CD4-positive, alpha-beta memory T cell (primary cell): ENCODE measurements around the gene SP7. TPM values are rescaled to one million over a fixed set of nuclear protein-coding genes. Genes with fewer than 3 reads are reported as not detected.
A peak's percentile ranks its signal among the peaks of the same experiment; 100 is the strongest.

ENCODE experiments used
- CTCF ChIA-PET: fragments of 350-600 bp; sonication (Branson Sonifier 250); formaldehyde crosslinking; loops from one replicate; lab custom pipeline; 2021; ENCODE audit warnings: inconsistent platforms; ENCODE audit not compliant: partially characterized antibody; lab: Charles Lee
- POLR2A ChIA-PET: fragments of 350-600 bp; sonication (Branson Sonifier 250); formaldehyde crosslinking; loops from one replicate; lab custom pipeline; 2021; ENCODE audit not compliant: partially characterized antibody; lab: Charles Lee
- DNase-seq, 5 donors: peaks; one replicate each; pipeline versions ENCODE4 v3.0.0 to v3.0.0-alpha.2; 2020 to 2022; ENCODE audit warnings: mixed read lengths in 1 of 5
- H3K27ac ChIP-seq: one replicate; pipeline ENCODE4 v1.7.0; 2013; ENCODE audit warnings: low read depth, low read length
- H3K27me3 ChIP-seq: 2 replicates; pipeline ENCODE4 v1.7.0; 2013; ENCODE audit warnings: mild to moderate bottlenecking, low read length, moderate library complexity; ENCODE audit not compliant: insufficient read depth
- H3K36me3 ChIP-seq: 2 replicates; pipeline ENCODE4 v1.7.0; 2013; ENCODE audit warnings: mild to moderate bottlenecking, low read length, moderate library complexity; ENCODE audit not compliant: insufficient read depth
- H3K4me1 ChIP-seq: 2 replicates; pipeline ENCODE4 v1.7.0; 2013; ENCODE audit warnings: mild to moderate bottlenecking, low read length, moderate library complexity; ENCODE audit not compliant: insufficient read depth
- H3K4me3 ChIP-seq, 2 donors: one replicate each; pipeline ENCODE4 v1.7.0; 2013; ENCODE audit warnings: low read length in 2 of 2, mild to moderate bottlenecking in 1 of 2
- H3K9me3 ChIP-seq, 2 donors: one replicate each; pipeline ENCODE4 v1.7.0; 2013; ENCODE audit warnings: low read length in 2 of 2, control low read depth in 1 of 2; ENCODE audit not compliant: control insufficient read depth in 1 of 2
- H3K27ac Mint-ChIP-seq, 7 donors: one replicate each; pipeline ENCODE4 v1.8.0; 2020 to 2021; ENCODE audit warnings: mixed read lengths in 7 of 7, mild to moderate bottlenecking in 6 of 7, inconsistent platforms in 3 of 7, moderate library complexity in 3 of 7
- H3K27me3 Mint-ChIP-seq, 2 donors: one replicate each; pipeline ENCODE4 v1.8.0; 2020 to 2021; ENCODE audit warnings: mixed read lengths in 2 of 2
- H3K36me3 Mint-ChIP-seq, 2 donors: one replicate each; pipeline ENCODE4 v1.8.0; 2020 to 2021; ENCODE audit warnings: mixed read lengths in 2 of 2, inconsistent platforms in 1 of 2, mild to moderate bottlenecking in 1 of 2
- H3K4me1 Mint-ChIP-seq, 4 donors: one replicate each; pipeline ENCODE4 v1.8.0; 2020 to 2021; ENCODE audit warnings: mixed read lengths in 4 of 4, mild to moderate bottlenecking in 1 of 4
- H3K4me3 Mint-ChIP-seq, 8 donors: one replicate each; pipeline ENCODE4 v1.8.0; 2020 to 2021; ENCODE audit warnings: mixed read lengths in 8 of 8, mild to moderate bottlenecking in 7 of 8, moderate library complexity in 6 of 8, inconsistent platforms in 3 of 8
- H3K9me3 Mint-ChIP-seq, 8 donors: one replicate each; pipeline ENCODE4 v1.8.0; 2020 to 2021; ENCODE audit warnings: mixed read lengths in 8 of 8, mild to moderate bottlenecking in 5 of 8, inconsistent platforms in 3 of 8, moderate library complexity in 1 of 8
- intact Hi-C: fragments of 100-400 bp; cut with micrococcal nuclease; formaldehyde crosslinking; loops from one replicate; pipeline ENCODE4 v1.15.1; 2023
- polyA plus RNA-seq, 2 donors: library from polyadenylated mRNA; unstranded; fragments of 300-500 nt; fragmentation: Illumina TruSeq; gene quantifications; one replicate each; pipeline ENCODE4 v1.2.3, GENCODE V29; 2021
- total RNA-seq, 2 experiments: library from RNA; stranded (reverse); gene quantifications; one replicate each; pipeline ENCODE4 v1.2.3, GENCODE V29; 2021

The SP7 gene
- total RNA-seq, result not detected
- polyA plus RNA-seq, result not detected

- H3K9me3 ChIP-seq, result no peaks in the 10 kb centered on the region
- no peak for DNase-seq
- Mint-ChIP-seq H3K9me3 (peaks cover 0 to 1% (median 0%) of the 10 kb centered on the region in 8 donors), H3K4me3 (peak within 1 kb of the TSS in 1 of 8 donors; percentile 6), H3K27ac (peak within 1 kb of the TSS in 1 of 7 donors; percentile 11), H3K4me1 (peaks cover 0 to 7% (median 2%) of the 10 kb centered on the region in 4 donors), H3K27me3 (peaks cover 21 to 52% of the 10 kb centered on the region in 2 donors), H3K36me3 (no peaks in the 10 kb centered on the region)
- H3K36me3 ChIP-seq, result no peaks in the 10 kb centered on the region
- no peaks in the 10 kb centered on the region for H3K4me1 ChIP-seq
- intact Hi-C loops, result no loop called here
- POLR2A ChIA-PET, result no interaction called here
- no peak within 1 kb of the TSS for H3K4me3 ChIP-seq
- H3K27ac ChIP-seq, result no peak within 1 kb of the TSS
- H3K27me3 ChIP-seq, result peaks cover 22% of the 10 kb centered on the region
- CTCF ChIA-PET, result interaction anchor here (2.3 kb wide), 2 partner anchors 9 to 85 kb away, joined by 7 to 15 read pairs; no protein-coding TSS in a partner anchor
Observed at GRCh38 chr12:53336181-53336681, at the start of gene SP7. Gene SP7 (minus strand): TSS chr12:53336354. CDS start chr12:53335646, 708 bp downstream.

GRCh38 chr12:53383258-53383657 lies 47.1 kb upstream of the SP7 start:
- H3K9me3 ChIP-seq, result no peaks in the 10 kb centered on the region
- Mint-ChIP-seq H3K36me3 (peaks cover 42 to 52% of the 10 kb centered on the region in 2 donors), H3K4me1 (peaks cover 42 to 66% (median 57%) of the 10 kb centered on the region in 4 donors), H3K27me3 (no peaks in the 10 kb centered on the region), H3K9me3 (no peaks in the 10 kb centered on the region), H3K27ac (peak overlapping the region in 5 of 7 donors; percentile 19 to 87 (median 39)), H3K4me3 (peak overlapping the region; percentile 40 to 92 (median 86))
- H3K4me1 ChIP-seq, result peaks cover 76% of the 10 kb centered on the region
- peaks cover 22% of the 10 kb centered on the region for H3K36me3 ChIP-seq
- intact Hi-C loops, result no loop called here
- ChIA-PET POLR2A (interaction anchor here (1.2 to 3.1 kb wide), 4 partner anchors 29 to 62 kb away, joined by 3 to 14 read pairs (median 5); partner anchors contain the start of gene AAAS), CTCF (interaction anchor here (1.3 to 9.5 kb wide), 8 partner anchors 24 to 125 kb away, joined by 3 to 81 read pairs (median 14); partner anchors contain the start of gene AAAS)
- H3K27ac ChIP-seq, result peak overlapping the region; percentile 5
- no peak for DNase-seq
- H3K4me3 ChIP-seq, result no peak overlapping the region
- H3K27me3 ChIP-seq, result no peaks in the 10 kb centered on the region

DNA sequence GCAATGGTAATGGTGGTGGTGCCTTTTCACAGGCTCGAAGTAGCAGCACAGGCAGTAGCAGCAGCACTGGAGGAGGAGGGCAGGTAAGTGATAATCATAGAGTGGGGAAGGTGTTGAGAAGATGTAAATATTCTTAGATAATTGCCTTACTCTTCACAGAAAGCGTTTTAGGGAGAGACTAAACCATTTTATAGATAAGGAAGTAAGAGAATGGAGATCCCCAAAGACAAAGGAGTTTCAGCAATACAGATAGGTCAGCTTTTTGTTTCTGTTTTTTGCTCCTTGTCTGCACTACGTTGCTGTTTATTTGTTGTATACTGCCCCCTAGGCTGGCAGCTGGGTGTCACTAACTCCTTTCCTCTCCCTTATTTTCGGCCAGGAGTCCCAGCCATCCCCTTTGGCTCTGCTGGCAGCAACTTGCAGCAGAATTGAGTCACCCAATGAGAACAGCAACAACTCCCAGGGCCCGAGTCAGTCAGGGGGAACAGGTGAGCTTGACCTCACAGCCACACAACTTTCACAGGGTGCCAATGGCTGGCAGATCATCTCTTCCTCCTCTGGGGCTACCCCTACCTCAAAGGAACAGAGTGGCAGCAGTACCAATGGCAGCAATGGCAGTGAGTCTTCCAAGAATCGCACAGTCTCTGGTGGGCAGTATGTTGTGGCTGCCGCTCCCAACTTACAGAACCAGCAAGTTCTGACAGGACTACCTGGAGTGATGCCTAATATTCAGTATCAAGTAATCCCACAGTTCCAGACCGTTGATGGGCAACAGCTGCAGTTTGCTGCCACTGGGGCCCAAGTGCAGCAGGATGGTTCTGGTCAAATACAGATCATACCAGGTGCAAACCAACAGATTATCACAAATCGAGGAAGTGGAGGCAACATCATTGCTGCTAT lies 45.8 kb upstream of the SP7 start:
- no peaks in the 10 kb centered on the region for H3K27me3 Mint-ChIP-seq
- peak; percentile 46 to 59 (median 53) for DNase-seq
- Histone ChIP-seq H3K4me1 (peaks cover 65% of the 10 kb centered on the region), H3K9me3 (no peaks in the 10 kb centered on the region), H3K27me3 (no peaks in the 10 kb centered on the region), H3K36me3 (peaks cover 22% of the 10 kb centered on the region), H3K4me3 (peak overlapping the region in 1 of 2 donors; percentile 12), H3K27ac (peak overlapping the region; percentile 23)
- H3K4me3 Mint-ChIP-seq, result peak overlapping the region; percentile 84 to 93 (median 88)
- POLR2A ChIA-PET, result interaction anchor here (0.5 to 3.1 kb wide), 11 partner anchors 29 to 1094 kb away, joined by 3 to 14 read pairs (median 5); partner anchors contain the start of genes AAAS and TARBP2
- CTCF ChIA-PET, result interaction anchor here (0.5 to 9.5 kb wide), 15 partner anchors 19 to 127 kb away, joined by 3 to 81 read pairs (median 4); partner anchors contain the start of gene AAAS
- H3K27ac Mint-ChIP-seq, result peak overlapping the region; percentile 68 to 95 (median 88)
- H3K36me3 Mint-ChIP-seq, result peaks cover 34 to 43% of the 10 kb centered on the region in 2 donors
- no peaks in the 10 kb centered on the region for H3K9me3 Mint-ChIP-seq
- peaks cover 35 to 53% (median 46%) of the 10 kb centered on the region in 4 donors for H3K4me1 Mint-ChIP-seq
- intact Hi-C loops, result loop anchor here (1.0 kb wide), 1 partner anchor 30 kb away; no protein-coding TSS in a partner anchor

- Mint-ChIP-seq H3K4me3 (peak overlapping the region; percentile 84 to 93 (median 88)), H3K27me3 (no peaks in the 10 kb centered on the region), H3K36me3 (peaks cover 33 to 37% of the 10 kb centered on the region in 2 donors), H3K27ac (peak overlapping the region; percentile 68 to 95 (median 90)), H3K4me1 (peaks cover 32 to 44% (median 39%) of the 10 kb centered on the region in 4 donors), H3K9me3 (no peaks in the 10 kb centered on the region)
- H3K9me3 ChIP-seq, result no peaks in the 10 kb centered on the region
- no peaks in the 10 kb centered on the region for H3K27me3 ChIP-seq
- H3K36me3 ChIP-seq, result peaks cover 22% of the 10 kb centered on the region
- ChIA-PET POLR2A (interaction anchor here (0.5 to 3.1 kb wide), 9 partner anchors 28 to 1095 kb away, joined by 3 to 14 read pairs (median 5); partner anchors contain the start of gene TARBP2), CTCF (interaction anchor here (0.5 to 9.5 kb wide), 13 partner anchors 18 to 128 kb away, joined by 3 to 81 read pairs (median 4); partner anchors contain the start of gene AAAS)
- H3K4me3 ChIP-seq, result peak overlapping the region; percentile 12 to 33
- H3K4me1 ChIP-seq, result peaks cover 56% of the 10 kb centered on the region
- intact Hi-C loops, result loop anchor here (1.0 kb wide), 4 partner anchors 40 to 86 kb away; partner anchors contain the start of genes PFDN5 and PRR13
- DNase-seq, result no peak
- H3K27ac ChIP-seq, result peak overlapping the region; percentile 40
Observed at GRCh38 chr12:53380794-53381730, 44.9 kb upstream of the SP7 start.

DNA sequence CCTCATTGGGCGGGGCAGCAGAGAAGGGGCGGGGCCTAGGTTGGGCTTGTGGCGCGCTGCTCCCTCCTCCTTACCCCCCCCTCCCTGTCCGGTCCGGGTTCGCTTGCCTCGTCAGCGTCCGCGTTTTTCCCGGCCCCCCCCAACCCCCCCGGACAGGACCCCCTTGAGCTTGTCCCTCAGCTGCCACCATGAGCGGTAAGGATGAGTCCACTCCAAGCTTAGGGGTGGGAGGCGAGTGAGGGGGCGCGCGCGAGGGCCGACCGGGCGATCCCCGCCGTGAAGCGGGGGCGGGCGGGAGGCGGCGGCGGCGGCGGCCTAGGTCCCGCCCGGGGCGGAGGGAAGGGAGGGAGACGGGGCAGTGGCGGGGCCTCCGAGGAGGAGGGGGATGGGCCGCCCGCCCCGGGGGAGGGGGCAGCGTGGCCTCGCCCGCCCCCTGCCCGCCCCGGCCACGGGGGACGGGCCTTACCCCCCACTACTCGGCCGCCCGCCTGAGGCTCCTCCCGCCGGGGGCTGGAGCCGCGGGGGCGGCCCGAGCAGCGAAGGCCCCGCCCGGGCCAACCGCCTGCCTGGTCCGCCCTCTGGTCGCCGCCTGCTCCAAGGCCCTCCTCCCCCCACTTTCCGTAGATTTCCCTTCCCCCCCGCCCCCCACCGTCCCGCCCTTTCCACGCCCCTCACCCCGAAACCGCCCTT lies 44.1 kb upstream of the SP7 start, which contains the start of gene SP1:
SP1 (plus strand) TSS at position 73 of the 690 bp plus-strand sequence; CDS start at position 189, 116 bp downstream.
- peak within 1 kb of the TSS; percentile 68 to 95 (median 90) for H3K27ac Mint-ChIP-seq
- intact Hi-C loops, result loop anchor here (1.0 kb wide), 4 partner anchors 41 to 85 kb away; partner anchors contain the start of genes PFDN5 and PRR13
- H3K36me3 Mint-ChIP-seq, result peaks cover 31 to 34% of the 10 kb centered on the region in 2 donors
- H3K4me1 Mint-ChIP-seq, result peaks cover 29 to 41% (median 36%) of the 10 kb centered on the region in 4 donors
- Histone ChIP-seq H3K9me3 (no peaks in the 10 kb centered on the region), H3K27me3 (no peaks in the 10 kb centered on the region), H3K36me3 (peaks cover 22% of the 10 kb centered on the region), H3K4me1 (peaks cover 50% of the 10 kb centered on the region), H3K4me3 (peak within 1 kb of the TSS; percentile 57 to 86), H3K27ac (peak within 1 kb of the TSS; percentile 70)
- peak within 1 kb of the TSS; percentile 84 to 93 (median 88) for H3K4me3 Mint-ChIP-seq
- H3K9me3 Mint-ChIP-seq, result no peaks in the 10 kb centered on the region
- DNase-seq, result peak; percentile 86 to 91 (median 88)
- H3K27me3 Mint-ChIP-seq, result no peaks in the 10 kb centered on the region
- CTCF ChIA-PET, result interaction anchor here (1.5 to 9.5 kb wide), 7 partner anchors 27 to 128 kb away, joined by 4 to 81 read pairs (median 23); partner anchors contain the start of genes AAAS and AMHR2
- POLR2A ChIA-PET, result interaction anchor here (0.7 to 3.2 kb wide), 28 partner anchors 15 to 374 kb away, joined by 3 to 59 read pairs (median 6); partner anchors contain the start of genes AAAS, ATF7, ATP5MC2 and CSAD
